ENCODE data around the gene BFAR. TPM values are rescaled to one million over a fixed set of nuclear protein-coding genes. Genes with fewer than 3 reads are reported as not detected.
"Not testable (repeated sequence)": the region's sequence is repeated elsewhere in the genome, so short reads cannot be mapped to it uniquely, and the experiment has no call there.

Gene BFAR
- polyA plus RNA-seq, 1 experiment = 77.1 TPM

DNA sequence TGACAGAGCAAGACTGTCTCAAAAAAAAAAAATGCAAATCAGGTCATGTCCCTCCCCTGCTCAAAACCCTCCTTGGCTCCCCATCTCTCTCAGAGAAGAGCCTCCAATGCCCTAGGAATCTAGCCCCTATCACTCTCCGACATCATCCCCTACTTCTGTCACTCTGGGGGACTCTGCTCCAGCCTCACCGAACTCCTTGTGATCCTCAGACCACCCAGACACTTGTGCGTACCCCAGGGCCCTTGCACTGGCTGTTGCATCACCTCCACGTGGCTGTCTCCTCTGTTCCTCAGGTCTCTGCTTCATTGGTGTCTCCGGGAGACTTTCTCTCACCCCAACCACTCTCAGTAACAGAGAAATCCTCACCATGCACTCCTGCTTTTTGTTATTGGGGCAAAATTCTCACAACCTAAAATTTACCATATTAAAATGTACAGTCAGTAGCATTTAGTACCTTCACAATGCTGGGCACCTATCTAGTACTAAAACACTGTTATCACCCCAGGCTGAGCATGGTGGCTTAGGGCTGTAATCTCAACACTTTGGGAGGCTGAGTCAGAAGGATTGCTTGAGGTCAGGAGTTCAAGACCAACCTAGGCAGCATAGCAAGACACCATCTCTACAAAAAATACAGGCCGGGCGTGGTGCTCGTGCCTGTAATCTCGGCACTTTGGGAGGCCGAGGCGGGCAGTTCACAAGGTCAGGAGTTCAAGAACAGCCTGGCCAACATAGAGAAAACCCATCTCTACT, 46.2 kb downstream of the BFAR start:
- TF ChIP-seq, protein P1, sequence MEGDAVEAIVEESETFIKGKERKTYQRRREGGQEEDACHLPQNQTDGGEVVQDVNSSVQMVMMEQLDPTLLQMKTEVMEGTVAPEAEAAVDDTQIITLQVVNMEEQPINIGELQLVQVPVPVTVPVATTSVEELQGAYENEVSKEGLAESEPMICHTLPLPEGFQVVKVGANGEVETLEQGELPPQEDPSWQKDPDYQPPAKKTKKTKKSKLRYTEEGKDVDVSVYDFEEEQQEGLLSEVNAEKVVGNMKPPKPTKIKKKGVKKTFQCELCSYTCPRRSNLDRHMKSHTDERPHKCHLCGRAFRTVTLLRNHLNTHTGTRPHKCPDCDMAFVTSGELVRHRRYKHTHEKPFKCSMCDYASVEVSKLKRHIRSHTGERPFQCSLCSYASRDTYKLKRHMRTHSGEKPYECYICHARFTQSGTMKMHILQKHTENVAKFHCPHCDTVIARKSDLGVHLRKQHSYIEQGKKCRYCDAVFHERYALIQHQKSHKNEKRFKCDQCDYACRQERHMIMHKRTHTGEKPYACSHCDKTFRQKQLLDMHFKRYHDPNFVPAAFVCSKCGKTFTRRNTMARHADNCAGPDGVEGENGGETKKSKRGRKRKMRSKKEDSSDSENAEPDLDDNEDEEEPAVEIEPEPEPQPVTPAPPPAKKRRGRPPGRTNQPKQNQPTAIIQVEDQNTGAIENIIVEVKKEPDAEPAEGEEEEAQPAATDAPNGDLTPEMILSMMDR (IDR thresholded peaks at IDR 0.05; ENCODE audit: insufficient read depth, low read depth, low read length) = no peak
- DNase-seq (ENCODE audit: low read depth) = no peak
- Histone ChIP-seq H3K27me3 (ENCODE audit: control insufficient read depth, insufficient read depth, low read length) (peaks cover 3% of the 10 kb centered on the region), H3K36me3 (ENCODE audit: control insufficient read depth, insufficient read depth, low read length) (no peaks in the 10 kb centered on the region), H3K4me3 (ENCODE audit: low read depth, low read length) (no peak overlapping the region)
- ChIA-PET POLR2A (no interaction called here), CTCF (no interaction called here)

GRCh38 chr16:14680396-14680795, 47.6 kb downstream of the BFAR start:
- DNase-seq (ENCODE audit: low read depth); H3K27me3 ChIP-seq (ENCODE audit: control insufficient read depth, insufficient read depth, low read length); POLR2A ChIA-PET; H3K36me3 ChIP-seq (ENCODE audit: control insufficient read depth, insufficient read depth, low read length); H3K4me3 ChIP-seq (ENCODE audit: low read depth, low read length): not testable (repeated sequence)
- CTCF ChIA-PET = interaction anchor here (1.2 kb wide), 1 partner anchor 9 kb away, joined by 3 read pairs; no protein-coding TSS in a partner anchor

- Histone ChIP-seq H3K27me3 (ENCODE audit: control insufficient read depth, insufficient read depth, low read length) (peaks cover 3% of the 10 kb centered on the region), H3K4me3 (ENCODE audit: low read depth, low read length) (no peak overlapping the region), H3K36me3 (ENCODE audit: control insufficient read depth, insufficient read depth, low read length) (no peaks in the 10 kb centered on the region)
- CTCF ChIA-PET = interaction anchor here (1.2 kb wide), 1 partner anchor 9 kb away, joined by 3 read pairs; no protein-coding TSS in a partner anchor
- no peak for DNase-seq (ENCODE audit: low read depth)
- TF ChIP-seq, protein P1 (IDR thresholded peaks at IDR 0.05; ENCODE audit: insufficient read depth, low read depth, low read length) = no peak
- POLR2A ChIA-PET = no interaction called here
Measured at GRCh38 chr16:14681115-14681514, 48.4 kb downstream of the BFAR start.

DNA sequence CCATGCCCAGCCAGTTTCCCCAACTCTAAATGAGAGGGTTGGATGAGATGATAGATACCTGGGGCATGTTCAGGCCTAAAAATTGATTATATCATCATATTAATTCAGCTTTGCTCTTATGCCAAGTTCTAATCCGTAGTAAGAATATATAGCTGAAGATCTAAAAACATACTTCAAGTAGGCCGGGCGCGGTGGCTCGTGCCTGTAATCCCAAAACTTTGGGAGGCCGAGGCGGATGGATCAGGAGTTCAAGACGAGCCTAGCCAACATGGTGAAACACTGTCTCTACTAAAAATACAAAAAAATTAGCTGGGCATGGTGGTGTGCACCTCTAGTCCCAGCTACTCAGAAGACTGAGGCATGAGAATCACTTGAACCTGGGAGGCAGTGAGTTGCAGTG, 49.4 kb downstream of the BFAR start:
- POLR2A ChIA-PET = no interaction called here
- CTCF ChIA-PET = no interaction called here
- H3K27me3 ChIP-seq (ENCODE audit: control insufficient read depth, insufficient read depth, low read length) = peaks cover 3% of the 10 kb centered on the region
- no peak overlapping the region for H3K4me3 ChIP-seq (ENCODE audit: low read depth, low read length)
- DNase-seq (ENCODE audit: low read depth) = no peak
- TF ChIP-seq, protein P1 (IDR thresholded peaks at IDR 0.05; ENCODE audit: insufficient read depth, low read depth, low read length) = no peak
- H3K36me3 ChIP-seq (ENCODE audit: control insufficient read depth, insufficient read depth, low read length) = no peaks in the 10 kb centered on the region

- H3K4me3 ChIP-seq (ENCODE audit: low read depth, low read length); DNase-seq (ENCODE audit: low read depth); CTCF ChIA-PET; H3K27me3 ChIP-seq (ENCODE audit: control insufficient read depth, insufficient read depth, low read length); POLR2A ChIA-PET; H3K36me3 ChIP-seq (ENCODE audit: control insufficient read depth, insufficient read depth, low read length): not testable (repeated sequence)
Measured at GRCh38 chr16:14685870-14686793, 53.4 kb downstream of the BFAR start.

- CTCF ChIA-PET; H3K36me3 ChIP-seq (ENCODE audit: control insufficient read depth, insufficient read depth, low read length); DNase-seq (ENCODE audit: low read depth); H3K27me3 ChIP-seq (ENCODE audit: control insufficient read depth, insufficient read depth, low read length); POLR2A ChIA-PET; H3K4me3 ChIP-seq (ENCODE audit: low read depth, low read length): not testable (repeated sequence)
Measured at GRCh38 chr16:14694129-14694528, 61.4 kb downstream of the BFAR start, which contains the start of gene PLA2G10. TSS of gene PLA2G10 (minus strand) at chr16:14694308. CDS start at chr16:14694229, 79 bp downstream.

DNA sequence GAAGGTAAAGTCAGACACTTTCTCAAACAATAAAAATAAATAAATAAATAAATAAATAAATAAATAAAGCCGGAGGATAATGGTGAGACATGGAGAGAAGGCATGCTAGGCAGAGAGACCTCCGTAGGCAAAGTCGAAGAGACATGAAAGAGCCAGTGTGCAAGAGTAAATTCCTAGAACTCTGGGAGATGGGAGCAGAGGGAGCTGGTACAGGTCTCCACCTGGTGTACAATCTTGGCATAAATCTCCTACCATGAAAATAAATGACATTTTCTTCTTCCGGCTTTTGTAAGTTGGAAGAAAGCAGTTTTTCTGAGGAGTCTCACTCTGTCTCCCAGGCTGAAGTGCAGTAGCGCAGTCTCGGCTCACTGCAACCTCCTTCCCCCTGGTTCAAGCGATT, 69.1 kb downstream of the BFAR start:
- H3K4me3 ChIP-seq (ENCODE audit: low read depth, low read length); POLR2A ChIA-PET; CTCF ChIA-PET; DNase-seq (ENCODE audit: low read depth); H3K27me3 ChIP-seq (ENCODE audit: control insufficient read depth, insufficient read depth, low read length); H3K36me3 ChIP-seq (ENCODE audit: control insufficient read depth, insufficient read depth, low read length): not testable (repeated sequence)

GRCh38 chr16:14702672-14703071, 69.9 kb downstream of the BFAR start:
- H3K27me3 ChIP-seq (ENCODE audit: control insufficient read depth, insufficient read depth, low read length); DNase-seq (ENCODE audit: low read depth); POLR2A ChIA-PET; H3K4me3 ChIP-seq (ENCODE audit: low read depth, low read length); CTCF ChIA-PET; H3K36me3 ChIP-seq (ENCODE audit: control insufficient read depth, insufficient read depth, low read length): not testable (repeated sequence)

GRCh38 chr16:14703156-14704011, 70.6 kb downstream of the BFAR start, which contains the start of gene NPIPA3:
TSS of gene NPIPA3 (plus strand) at chr16:14703411. CDS start at chr16:14708944, 5,533 bp downstream.
- H3K27me3 ChIP-seq (ENCODE audit: control insufficient read depth, insufficient read depth, low read length); POLR2A ChIA-PET; DNase-seq (ENCODE audit: low read depth); CTCF ChIA-PET; H3K4me3 ChIP-seq (ENCODE audit: low read depth, low read length); H3K36me3 ChIP-seq (ENCODE audit: control insufficient read depth, insufficient read depth, low read length): not testable (repeated sequence)
